ENCODE measurements around the gene CBLL1. TPM values are rescaled to one million over a fixed set of nuclear protein-coding genes. Genes with fewer than 3 reads are reported as not detected.

CBLL1 gene
- polyA plus RNA-seq, 1 of the 3 experiments (the other 2 are of a cell fraction), result 28.8 TPM

- CTCF ChIA-PET, result interaction anchor here (0.8 to 8.0 kb wide), 11 partner anchors 15 to 581 kb away, joined by 3 to 92 read pairs (median 4); partner anchors contain the start of genes BCAP29 and CBLL1
- POLR2A ChIA-PET, result interaction anchor here (1.3 kb wide), 1 partner anchor 15 kb away, joined by 4 read pairs; the partner anchor contains the start of gene CBLL1
- DNase-seq, result no peak
These were observed 15.7 kb upstream of the CBLL1 start for GRCh38 chr7:107728276-107728675.

More at GRCh38 chr7:107728276-107728675, 15.7 kb upstream of the CBLL1 start:
- no peaks in the 10 kb centered on the region for H3K9me2 ChIP-seq
- no peak overlapping the region for H3K4me2 ChIP-seq
- no peaks in the 10 kb centered on the region for H3K79me2 ChIP-seq (ENCODE audit: insufficient read depth)
- H3F3A ChIP-seq (replicated peaks; ENCODE audit: insufficient read depth), result no peaks in the 10 kb centered on the region
- no peaks in the 10 kb centered on the region for H4K20me1 ChIP-seq (ENCODE audit: insufficient read depth)
- TF ChIP-seq PBX3 (IDR thresholded peaks at IDR 0.05), result no peak
- no peak for TF ChIP-seq USF1 (IDR thresholded peaks at IDR 0.05; ENCODE audit: borderline replicate concordance, low read depth)
- TF ChIP-seq REST (IDR thresholded peaks at IDR 0.05; ENCODE audit: low read depth, low read length), result no peak
- no peak for TF ChIP-seq IRF3 (IDR thresholded peaks at IDR 0.05; ENCODE audit: low read depth, low read length)
- no peak for TF ChIP-seq RXRA (IDR thresholded peaks at IDR 0.05; ENCODE audit: borderline replicate concordance, low read depth)
- TF ChIP-seq RCOR1 (IDR thresholded peaks at IDR 0.05; ENCODE audit: low read length), result no peak
- no peak for TF ChIP-seq GATA2 (CRISPR knock-in tag; IDR thresholded peaks at IDR 0.05)
- no peak for TF ChIP-seq RFX5 (IDR thresholded peaks at IDR 0.05; ENCODE audit: low read length)
- TF ChIP-seq FOXJ3 (CRISPR knock-in tag; IDR thresholded peaks at IDR 0.05), result no peak
- no peak for TF ChIP-seq YY1 (IDR thresholded peaks at IDR 0.05; ENCODE audit: low read depth)
- TF ChIP-seq USF2 (IDR thresholded peaks at IDR 0.05; ENCODE audit: borderline replicate concordance, low read depth, low read length), result no peak
- TF ChIP-seq TAF1 (IDR thresholded peaks at IDR 0.05; ENCODE audit: borderline replicate concordance, low read depth, low read length), result no peak
- TF ChIP-seq FOXM1 (IDR thresholded peaks at IDR 0.05; ENCODE audit: low read depth), result no peak
- TF ChIP-seq TEAD4 (IDR thresholded peaks at IDR 0.05; ENCODE audit: borderline replicate concordance, insufficient read depth), result no peak
- TF ChIP-seq NRF1 (IDR thresholded peaks at IDR 0.05; ENCODE audit: low read depth, low read length), result no peak
- no peak for TF ChIP-seq POLR2AphosphoS5 (IDR thresholded peaks at IDR 0.05; ENCODE audit: low read depth, low read length)
- no peak for TF ChIP-seq CTCF (IDR thresholded peaks at IDR 0.05)
- no peak for TF ChIP-seq NFIC (IDR thresholded peaks at IDR 0.05; ENCODE audit: borderline replicate concordance)
- H3K9ac ChIP-seq, result no peak overlapping the region
- H3K36me3 ChIP-seq (replicated peaks in 1 of 2; ENCODE audit: control insufficient read depth in 1 of 2, insufficient read depth in 2 of 2, low read length in 1 of 2), result no peaks in the 10 kb centered on the region
- H3K4me3 ChIP-seq (ENCODE audit: low read depth in 2 of 2, low read length in 1 of 2), result no peak overlapping the region
- H3K27ac ChIP-seq (ENCODE audit: low read depth in 2 of 2, low read length in 1 of 2), result no peak overlapping the region
- no peaks in the 10 kb centered on the region for H3K27me3 ChIP-seq (ENCODE audit: insufficient read depth)
- H3K9me3 ChIP-seq, result no peaks in the 10 kb centered on the region
- H3K4me1 ChIP-seq (ENCODE audit: control insufficient read depth in 1 of 2, insufficient read depth in 2 of 2, low read depth in 1 of 2, low read length in 1 of 2), result no peaks in the 10 kb centered on the region
- H2AFZ ChIP-seq (ENCODE audit: low read depth), result no peak overlapping the region

Measured in SK-N-SH (cell line).